GM18520 (cell line): ENCODE measurements around the gene GNL1.
A peak's percentile ranks its signal among the peaks of the same experiment; 100 is the strongest.

Source experiments
- ATAC-seq: cut with Tn5 transposase; IDR thresholded peaks from one replicate; pipeline ENCODE4 v1.9.1; 2021; ENCODE audit not compliant: unreplicated experiment

Gene GNL1

GRCh38 chr6:30570263-30570662 is 14.0 kb upstream of the GNL1 start:
- no peak for ATAC-seq

DNA sequence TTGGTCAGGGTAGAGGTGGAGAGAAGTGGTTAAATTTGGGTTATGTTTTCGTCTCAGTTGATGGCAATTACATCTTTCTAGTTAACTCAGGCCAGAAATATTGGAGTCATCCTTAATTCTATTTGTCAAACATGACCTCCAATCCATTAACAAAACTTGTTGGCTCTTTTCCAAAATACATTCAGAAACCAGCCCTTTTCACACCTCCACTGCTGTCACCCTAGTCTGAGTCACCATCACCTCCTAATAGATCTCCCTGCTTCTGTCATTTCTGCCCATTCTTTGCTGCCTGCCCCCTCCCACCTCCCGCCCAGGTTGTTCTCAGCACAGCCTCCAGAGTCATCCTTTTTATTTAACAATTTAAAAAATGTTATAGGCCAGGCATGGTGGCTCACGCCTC is 12.0 kb upstream of the GNL1 start:
- ATAC-seq: no peak

- ATAC-seq: no peak
These were observed 9.5 kb upstream of the GNL1 start for GRCh38 chr6:30565772-30566171.

DNA sequence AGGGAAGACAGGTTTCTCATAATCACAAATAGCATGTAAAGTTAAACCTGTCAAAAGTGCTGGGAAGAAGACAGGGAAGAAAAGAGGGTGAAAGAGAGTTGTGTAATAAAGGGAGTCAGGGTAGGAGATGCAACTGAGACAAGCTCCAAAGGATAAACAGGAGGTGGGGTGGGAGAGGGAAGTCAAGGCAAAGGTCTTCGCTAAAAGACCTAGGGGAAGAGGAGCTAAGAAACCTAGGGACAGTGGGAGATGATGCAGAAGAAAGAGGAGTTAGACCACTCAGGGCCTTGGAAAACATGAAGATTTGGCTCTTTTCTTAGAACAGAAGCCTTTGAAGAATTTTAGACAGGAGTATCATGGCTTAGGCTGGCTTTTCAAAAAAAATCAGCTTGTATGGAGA is 7.8 kb upstream of the GNL1 start:
- no peak for ATAC-seq

DNA sequence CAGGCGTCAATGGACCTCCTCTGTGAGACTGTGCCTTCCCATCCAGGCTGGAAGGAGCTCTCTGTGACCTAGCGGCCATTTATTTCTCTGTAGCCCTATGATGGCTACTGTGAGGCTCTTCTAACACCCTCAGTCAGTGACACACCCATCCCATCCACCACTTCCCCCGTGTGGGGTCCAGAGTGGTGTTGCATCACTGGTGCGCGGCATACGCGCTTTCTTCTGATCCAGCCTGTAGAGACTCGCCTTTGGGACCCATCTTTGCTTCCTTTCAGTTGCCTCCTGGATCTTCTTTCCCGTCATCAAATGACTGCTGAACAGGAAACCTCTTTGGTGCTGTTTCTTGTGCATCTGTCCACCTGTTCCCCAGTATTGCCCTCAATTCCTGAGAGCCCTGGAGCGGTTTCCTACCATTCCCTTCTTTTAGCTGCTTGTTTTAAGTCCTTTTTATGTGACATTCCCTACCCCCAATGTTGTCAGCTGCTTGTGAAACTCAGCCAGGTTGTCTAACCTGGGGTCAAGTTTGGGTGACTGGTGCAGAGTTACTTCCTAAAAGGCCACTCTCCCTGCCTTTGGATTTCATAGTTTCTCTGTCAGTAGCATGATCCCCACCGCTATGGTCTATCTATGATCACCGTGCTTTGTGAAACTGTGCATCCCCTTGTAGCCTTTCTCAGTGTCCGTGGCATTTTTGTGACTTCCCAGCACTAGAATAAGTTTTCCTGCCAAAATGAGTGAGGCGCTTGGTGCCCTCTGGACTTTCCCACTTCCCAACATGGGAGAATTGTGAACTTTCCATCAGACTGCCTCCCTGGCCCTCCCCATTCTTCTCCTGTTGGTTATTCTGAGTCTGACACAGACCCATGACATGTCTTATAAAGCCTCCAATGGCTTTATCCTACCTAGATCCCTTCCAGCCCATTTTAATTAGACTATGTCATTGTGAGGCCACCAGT is 6.5 kb upstream of the GNL1 start:
- ATAC-seq: no peak

- no peak for ATAC-seq
These were observed 4.6 kb upstream of the GNL1 start for GRCh38 chr6:30560930-30561329.

GRCh38 chr6:30557683-30557981 is 1.3 kb upstream of the GNL1 start:
- ATAC-seq: no peak

- ATAC-seq: peak; percentile 60
These were observed 805 bp upstream of the GNL1 start, which contains the start of gene PRR3 for GRCh38 chr6:30556906-30557682. Gene PRR3, plus strand, starts transcription at chr6:30557295. Its CDS starts 50 bp downstream, at chr6:30557345.

DNA sequence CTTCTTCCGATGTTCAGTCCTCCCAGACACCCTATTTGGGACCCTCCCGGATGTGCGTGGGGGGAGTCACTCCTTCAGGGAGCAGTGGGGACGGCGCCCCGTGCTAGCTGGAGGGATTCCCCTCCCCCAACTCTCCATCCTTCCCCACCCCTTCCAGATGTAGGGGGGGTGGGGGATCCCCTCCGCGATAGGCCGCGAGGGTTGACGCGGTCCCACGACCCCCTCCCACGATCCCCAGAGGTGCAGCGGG is 548 bp downstream of the GNL1 start:
- no peak for ATAC-seq

DNA sequence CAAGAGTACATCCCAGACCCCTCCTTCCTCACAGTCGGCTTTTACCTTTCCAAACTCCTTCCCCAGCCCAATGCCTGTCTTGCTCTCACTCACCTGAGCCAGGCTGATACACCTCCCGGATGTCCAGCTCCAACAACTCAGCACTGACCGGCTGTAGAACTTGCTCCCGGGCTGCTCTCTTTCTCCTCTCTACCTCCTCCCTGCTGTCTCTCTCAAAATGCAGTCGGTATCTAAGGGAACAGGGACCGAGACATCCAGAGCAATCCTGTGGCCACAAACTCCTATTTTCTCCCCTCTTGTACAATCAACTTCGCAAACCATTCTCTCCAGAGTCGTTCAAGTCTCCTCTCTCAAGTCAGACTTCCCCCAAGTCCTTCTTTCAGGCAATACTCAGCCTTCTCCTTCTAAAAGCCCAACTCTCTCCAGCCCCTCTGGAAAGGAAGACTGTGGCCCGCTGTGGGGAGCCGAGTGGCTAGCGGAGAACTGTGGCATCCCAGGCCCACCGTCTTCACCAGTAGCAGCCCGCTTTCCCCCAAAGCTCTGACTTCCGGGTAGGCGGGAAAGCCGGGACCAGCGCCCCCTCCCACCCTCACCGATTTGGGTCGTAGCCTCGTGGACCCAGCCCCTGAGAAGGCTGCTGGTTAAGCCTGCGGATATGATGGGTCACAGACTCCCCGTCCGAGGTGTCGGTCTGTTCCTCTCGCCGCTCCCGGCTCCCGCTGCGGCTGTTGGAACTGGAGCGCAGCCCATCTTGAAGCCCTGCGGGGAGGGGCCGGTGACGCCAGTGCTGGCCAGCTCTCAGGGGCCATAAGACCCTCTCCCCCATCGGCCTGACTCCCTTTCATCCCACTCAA is 1.1 kb downstream of the GNL1 start:
- ATAC-seq: no peak

GRCh38 chr6:30554404-30554803 is 1.9 kb downstream of the GNL1 start:
- ATAC-seq: no peak

DNA sequence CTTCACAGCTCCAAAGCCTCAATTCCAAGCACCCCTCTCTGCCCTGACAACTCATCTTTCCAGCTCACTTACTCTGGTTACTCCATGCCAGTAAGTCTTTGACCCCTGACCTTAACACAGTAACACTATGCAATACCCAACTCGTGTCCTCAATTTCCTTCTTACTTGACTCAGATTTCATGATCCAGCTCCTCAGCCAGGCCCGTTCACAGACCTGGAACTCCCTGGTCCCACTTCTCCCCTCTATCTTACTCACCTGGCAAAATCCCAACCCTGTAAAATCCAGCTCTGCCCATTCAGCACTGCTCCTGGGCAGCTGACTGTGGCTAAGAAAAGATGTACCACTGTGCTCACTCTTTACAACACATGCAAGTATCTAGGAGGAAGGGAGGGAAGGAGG is 7.9 kb downstream of the GNL1 start:
- no peak for ATAC-seq

DNA sequence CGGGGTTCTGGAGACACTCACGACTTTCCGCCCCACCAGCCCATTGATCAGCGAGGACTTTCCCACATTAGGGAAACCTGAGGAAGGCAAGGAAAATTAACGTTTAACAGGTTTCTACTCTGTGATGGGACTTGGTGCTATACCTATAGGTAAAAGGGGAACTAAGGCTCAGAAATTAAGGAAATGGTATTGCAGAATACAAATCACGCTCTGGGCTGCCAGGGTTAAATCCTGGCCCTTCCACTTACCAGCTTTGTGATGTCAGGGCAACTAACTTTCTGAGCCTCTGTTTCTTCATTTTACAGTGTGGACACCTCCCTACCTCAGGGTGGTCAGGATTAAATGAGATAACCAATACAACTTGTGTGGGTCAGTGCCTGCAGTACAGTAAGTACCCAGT is 8.8 kb downstream of the GNL1 start:
- ATAC-seq: no peak

GRCh38 chr6:30544666-30545272 is 11.5 kb downstream of the GNL1 start:
- ATAC-seq: no peak

GRCh38 chr6:30543821-30544220 is 12.5 kb downstream of the GNL1 start:
- ATAC-seq: no peak

DNA sequence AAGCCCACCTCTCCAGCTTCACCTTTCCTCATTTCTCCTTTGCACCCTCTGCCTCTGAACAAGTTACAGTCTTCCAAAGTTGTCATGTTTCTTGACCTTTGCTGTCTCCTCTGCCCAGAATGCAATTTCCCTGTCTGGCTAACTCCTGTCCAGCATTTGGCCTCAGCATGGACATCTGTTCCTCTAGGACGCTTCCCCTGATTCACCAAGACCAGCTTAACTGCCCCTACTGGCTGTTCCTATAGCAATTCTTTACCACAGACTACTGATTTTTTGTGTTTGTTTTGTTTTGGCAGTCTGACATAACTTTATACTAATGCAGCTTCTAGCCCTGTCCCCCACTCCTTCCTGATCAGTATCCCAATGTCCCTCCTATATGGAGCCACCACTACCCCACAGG is 13.4 kb downstream of the GNL1 start:
- ATAC-seq: no peak

GRCh38 chr6:30542404-30542725 is 13.9 kb downstream of the GNL1 start:
- no peak for ATAC-seq

DNA sequence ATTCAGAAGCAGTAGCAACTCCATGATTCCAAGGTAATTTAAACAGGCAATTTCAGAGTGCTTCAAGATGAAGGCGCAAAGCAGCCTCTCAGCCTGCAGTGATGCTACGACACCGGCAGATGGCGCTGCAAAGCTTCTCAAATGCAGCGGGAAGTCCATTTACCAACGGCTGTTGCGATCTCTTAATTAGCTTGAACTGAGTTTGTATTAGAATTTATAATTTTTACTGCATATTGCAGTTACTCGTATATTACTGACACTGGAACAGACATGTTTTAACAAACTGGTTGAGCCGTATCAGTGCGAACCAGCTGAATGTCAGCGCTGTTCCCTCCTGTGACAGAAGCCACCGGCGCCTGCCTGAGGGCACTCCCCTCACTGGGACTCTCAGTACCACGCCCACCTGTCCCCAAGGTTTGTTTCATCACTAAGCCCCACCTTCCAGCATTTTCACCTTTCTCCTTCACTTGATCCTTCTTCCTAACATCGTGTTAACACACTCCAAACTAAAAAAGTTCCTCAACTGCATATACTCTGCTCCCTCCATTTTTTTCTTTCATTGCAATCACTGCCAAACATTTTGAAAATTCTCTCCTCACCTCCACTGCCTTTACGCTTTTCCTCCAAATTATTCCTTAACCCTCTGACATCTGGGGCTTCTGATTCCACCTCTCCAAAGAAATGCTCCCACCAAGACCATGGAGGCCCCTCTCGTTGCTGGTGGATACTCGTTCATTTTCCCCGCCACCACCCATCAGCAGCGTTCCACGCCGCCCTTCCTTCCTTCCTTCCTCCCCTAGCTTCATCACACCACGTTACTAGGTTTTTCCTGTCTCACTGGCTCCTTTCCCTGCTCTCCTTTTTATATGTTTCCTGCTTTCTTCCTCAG is 14.5 kb downstream of the GNL1 start:
- no peak for ATAC-seq

- ATAC-seq: no peak
These were observed 18.4 kb downstream of the GNL1 start for GRCh38 chr6:30537931-30538330.
